GM18511 (cell line): Measurements from ENCODE around the gene NCAM2.
"Not testable (repeated sequence)": the region's sequence is repeated elsewhere in the genome, so short reads cannot be mapped to it uniquely, and the experiment has no call there.

ENCODE experiments used
- ATAC-seq: cut with Tn5 transposase; IDR thresholded peaks from one replicate; pipeline ENCODE4 v1.9.1; 2021; ENCODE audit warnings: mild to moderate bottlenecking, moderate library complexity; ENCODE audit not compliant: unreplicated experiment

NCAM2 gene

GRCh38 chr21:21097466-21097865, 99.3 kb downstream of the NCAM2 start:
- ATAC-seq: no peak

DNA sequence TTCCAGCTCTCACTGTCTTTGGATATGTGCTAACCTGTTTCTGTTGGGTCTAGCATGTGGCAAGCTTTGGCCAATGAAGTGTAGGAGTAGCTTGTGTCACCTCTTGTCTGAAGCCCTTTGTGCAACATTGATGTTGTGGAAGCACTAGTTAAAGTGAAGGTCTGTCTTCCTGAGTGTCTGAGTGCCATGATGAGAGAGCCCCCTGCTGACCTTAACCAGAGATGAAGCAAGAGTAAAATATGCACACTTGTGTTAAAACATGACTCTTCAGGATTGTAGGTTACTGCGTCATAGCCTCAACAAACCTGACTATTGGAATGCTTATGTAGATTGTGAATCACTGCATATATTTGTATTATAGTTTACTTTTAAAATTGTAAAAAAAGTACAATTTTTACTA, 103.7 kb downstream of the NCAM2 start:
- ATAC-seq: no peak

DNA sequence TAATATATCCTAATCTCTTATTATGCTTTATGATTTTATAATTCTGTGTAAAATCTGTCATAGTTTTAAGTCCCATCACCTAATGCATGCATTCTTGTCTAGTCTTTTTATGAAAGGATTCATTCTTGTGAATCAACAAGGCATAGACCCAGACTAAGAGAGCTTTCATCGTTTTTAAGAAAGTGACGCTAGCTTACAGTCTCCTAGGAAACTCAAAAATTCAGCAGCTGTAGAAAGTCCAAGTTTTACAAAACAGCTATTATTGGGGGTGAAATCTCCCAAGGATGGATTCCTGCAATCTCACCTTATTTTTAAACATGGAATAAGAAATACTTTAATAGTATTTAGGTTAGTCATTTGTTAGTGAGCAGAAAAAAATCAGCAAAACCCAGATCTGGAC, 104.7 kb downstream of the NCAM2 start:
- no peak for ATAC-seq

- ATAC-seq: no peak
Observed at GRCh38 chr21:21103692-21104091, 105.5 kb downstream of the NCAM2 start.

DNA sequence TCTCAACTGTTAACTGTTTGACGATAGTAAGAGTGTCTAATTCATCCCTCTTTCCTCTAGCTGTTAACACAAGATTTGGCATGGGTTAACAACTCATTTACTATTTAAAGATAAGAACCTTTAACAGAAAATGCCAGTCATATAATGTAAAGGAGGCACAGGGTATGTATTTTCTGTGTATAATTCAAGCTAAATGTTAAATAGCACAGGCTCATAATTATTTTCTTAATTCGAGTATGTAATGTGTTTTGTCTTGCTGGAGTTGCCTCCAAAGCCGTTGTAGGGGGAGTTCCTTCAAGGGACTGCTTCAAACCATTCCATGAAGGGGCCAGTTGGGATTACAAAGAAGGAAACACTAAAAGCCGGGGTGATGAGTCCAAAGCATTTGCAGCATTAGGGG, 111.5 kb downstream of the NCAM2 start:
- no peak for ATAC-seq

- no peak for ATAC-seq
Observed at GRCh38 chr21:21111309-21111920, 113.2 kb downstream of the NCAM2 start.

GRCh38 chr21:21114461-21114860, 116.3 kb downstream of the NCAM2 start:
- ATAC-seq: no peak

GRCh38 chr21:21119091-21119490, 120.9 kb downstream of the NCAM2 start:
- ATAC-seq: no peak

- ATAC-seq: no peak
Observed at GRCh38 chr21:21122680-21123079, 124.5 kb downstream of the NCAM2 start.

DNA sequence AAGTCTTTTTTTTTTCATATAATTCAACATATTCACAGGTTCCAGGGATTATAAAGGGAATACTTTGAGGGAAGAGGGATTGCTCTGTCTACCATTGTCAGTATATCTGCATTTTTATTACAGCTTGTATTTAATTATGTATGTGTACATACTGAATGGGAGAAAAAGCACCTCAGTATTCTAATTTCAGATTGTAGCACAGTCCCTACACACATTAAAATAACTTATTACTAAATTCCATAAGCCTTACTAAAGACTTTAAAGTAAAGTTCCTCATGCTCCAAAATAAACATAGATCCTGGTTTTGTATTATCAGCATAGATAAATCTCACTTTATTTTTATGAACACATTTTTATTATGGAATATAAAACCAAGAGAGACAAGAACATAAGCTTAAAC, 134.2 kb downstream of the NCAM2 start:
- no peak for ATAC-seq

DNA sequence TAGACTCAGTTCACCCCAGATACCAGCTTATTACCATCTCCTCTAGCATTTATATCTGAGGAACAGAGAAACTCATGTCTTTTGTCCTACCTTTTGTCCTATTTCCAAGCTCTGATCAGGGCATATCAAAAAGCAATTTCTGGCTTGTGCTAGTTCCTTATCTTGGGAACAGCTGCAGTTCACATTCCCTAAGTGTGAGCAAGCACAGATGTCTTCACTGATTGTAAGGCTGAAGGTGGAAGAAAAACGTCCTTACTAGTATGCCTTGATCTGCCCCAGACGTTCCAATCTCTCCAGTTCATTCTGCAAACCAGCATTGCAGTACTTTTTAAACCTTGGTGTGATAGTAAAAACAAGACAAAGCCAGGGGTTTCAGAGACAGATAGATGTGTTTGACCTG, 139.8 kb downstream of the NCAM2 start:
- ATAC-seq: no peak

GRCh38 chr21:21146587-21147373, 148.6 kb downstream of the NCAM2 start:
- no peak for ATAC-seq

- no peak for ATAC-seq
Observed at GRCh38 chr21:21147374-21147745, 149.2 kb downstream of the NCAM2 start.

DNA sequence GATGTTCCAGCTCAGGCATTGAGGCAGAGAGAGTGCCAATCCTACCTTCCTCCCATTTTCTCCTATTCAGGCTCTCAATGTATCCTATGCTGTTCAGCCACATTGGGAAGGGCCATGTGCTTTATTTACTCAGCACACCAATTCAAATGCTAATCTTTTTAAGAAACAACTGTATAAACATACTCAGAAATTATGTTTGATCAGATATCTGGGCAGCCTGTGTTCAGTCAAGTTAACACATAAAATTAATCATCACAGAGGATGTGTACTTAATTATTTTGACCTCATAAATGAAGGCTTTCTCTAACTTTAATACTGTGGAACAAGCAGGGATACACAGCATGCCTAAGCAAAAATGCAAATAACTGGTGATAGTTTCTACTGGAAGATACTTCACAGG, 149.8 kb downstream of the NCAM2 start:
- ATAC-seq: no peak

DNA sequence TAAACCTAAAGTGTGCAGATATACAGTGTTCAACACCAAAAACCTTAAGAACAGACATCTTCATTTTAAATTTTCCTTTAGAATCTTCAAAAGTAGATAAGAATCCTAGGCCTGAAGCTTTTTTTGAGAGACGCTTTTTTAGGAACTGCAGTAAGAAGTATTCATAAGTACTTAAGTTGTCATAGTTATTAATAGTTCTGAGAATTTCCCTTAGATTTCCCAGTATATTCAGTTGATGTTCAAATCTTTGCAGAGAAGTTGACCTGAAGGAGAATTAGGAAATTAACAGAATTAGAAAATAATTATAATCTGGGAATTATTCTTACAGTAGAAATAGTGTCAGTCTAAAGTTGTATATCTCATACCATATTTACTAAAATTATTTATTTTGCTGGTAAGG, 150.3 kb downstream of the NCAM2 start:
- ATAC-seq: no peak

DNA sequence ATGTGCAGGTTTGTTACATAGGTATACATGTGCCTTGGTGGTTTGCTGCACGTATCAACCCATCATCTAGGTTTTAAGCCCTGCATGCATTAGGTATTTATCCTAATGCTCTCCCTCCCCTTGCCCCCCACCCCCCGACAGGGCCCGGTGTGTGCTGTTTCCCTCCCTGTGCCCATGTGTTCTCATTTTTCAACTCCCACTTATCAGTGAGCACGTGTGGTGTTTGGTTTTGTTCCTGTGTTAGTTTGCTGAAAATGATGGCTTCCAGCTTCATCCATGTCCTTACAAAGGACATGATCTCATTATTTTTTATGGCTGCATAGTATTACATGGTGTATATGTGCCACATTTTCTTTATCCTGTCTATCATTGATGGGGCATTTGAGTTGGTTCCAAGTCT, 151.2 kb downstream of the NCAM2 start:
- not testable (repeated sequence) for ATAC-seq

- ATAC-seq: no peak
Observed at GRCh38 chr21:21151231-21151630, 153.0 kb downstream of the NCAM2 start.

GRCh38 chr21:21156397-21156796, 158.2 kb downstream of the NCAM2 start:
- no peak for ATAC-seq

DNA sequence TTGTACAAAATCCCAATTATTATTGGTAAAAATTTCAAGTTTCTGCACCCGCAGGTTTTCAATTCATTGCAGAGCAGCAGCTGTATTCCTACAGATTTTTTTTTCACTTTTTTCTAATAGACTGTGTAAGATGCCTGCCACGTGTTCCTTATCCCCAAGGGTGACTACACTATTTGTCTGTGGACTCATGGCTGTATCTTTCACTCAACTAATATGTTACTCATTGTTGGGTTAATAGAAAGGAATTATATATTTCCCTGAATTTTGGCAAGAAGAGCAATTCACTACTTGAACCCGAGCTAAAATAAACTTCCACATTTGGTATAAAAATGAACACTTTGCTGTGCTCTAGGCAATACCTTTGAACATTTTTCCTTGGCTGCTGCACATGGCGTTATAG, 158.7 kb downstream of the NCAM2 start:
- no peak for ATAC-seq

DNA sequence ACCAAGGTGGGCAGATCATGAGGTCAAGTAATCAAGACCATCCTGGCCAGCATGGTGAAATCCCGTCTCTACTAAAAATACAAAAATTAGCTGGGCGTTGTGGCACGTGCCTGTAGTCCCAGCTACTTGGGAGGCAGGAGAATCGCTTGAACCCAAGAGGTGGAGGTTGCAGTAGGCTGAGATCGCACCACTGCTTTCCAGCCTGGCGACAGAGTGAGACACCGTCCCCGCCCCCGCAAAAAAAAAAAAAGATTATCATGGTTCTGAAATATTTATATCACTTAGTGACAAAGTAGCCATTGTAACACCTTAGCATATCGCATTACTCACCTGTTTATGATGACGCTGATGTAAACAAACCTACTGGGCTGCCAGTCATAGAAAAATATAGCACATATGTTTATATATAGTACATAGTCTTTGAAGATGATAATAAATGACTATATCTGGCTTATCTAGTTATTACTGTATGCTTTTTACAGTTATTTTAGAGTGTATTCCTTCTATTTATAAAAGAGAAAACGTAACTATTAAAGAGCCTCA, 160.2 kb downstream of the NCAM2 start:
- no peak for ATAC-seq

- no peak for ATAC-seq
Observed at GRCh38 chr21:21159253-21159899, 161.2 kb downstream of the NCAM2 start.

GRCh38 chr21:21162786-21163185, 164.6 kb downstream of the NCAM2 start:
- no peak for ATAC-seq
